Panc1 (cell line): ENCODE data around the gene FOSL2. TPM values are rescaled to one million over a fixed set of nuclear protein-coding genes. Genes with fewer than 3 reads are reported as not detected.

Experiments
- ATAC-seq: fragments of 200-7000 bp; cut with Tn5 transposase; 2 replicates; pipeline ENCODE4 v1.9.1; 2020; ENCODE audit warnings: mild to moderate bottlenecking, moderate library complexity
- BruUV-seq: library from RNA; stranded (reverse); fragments of 400-500 nt; replicated peaks from 2 replicates; lab custom pipeline; 2021; lab: Mats Ljungman, UMichigan
- CTCF ChIA-PET: fragments of 300-600 bp; sonication (Branson Sonifier 250); formaldehyde crosslinking; loops from one replicate; lab custom pipeline; 2022; ENCODE audit warnings: antibody characterized with exemption; lab: Charles Lee
- POLR2A ChIA-PET: fragments of 300-600 bp; sonication (Branson Sonifier 250); formaldehyde crosslinking; loops from one replicate; lab custom pipeline; 2022; ENCODE audit warnings: antibody characterized with exemption; lab: Charles Lee
- DNase-seq: peaks from one replicate; pipeline ENCODE4 v3.0.0-alpha.2; 2010; ENCODE audit warnings: low read depth, low spot score
- H3K27ac ChIP-seq: 2 replicates; pipeline ENCODE4 v1.5.1; 2011; ENCODE audit warnings: mild to moderate bottlenecking, low read length, inconsistent platforms
- H3K27me3 ChIP-seq: fragments of 200-500 bp; sonication (Bioruptor generic); 2 replicates; pipeline ENCODE4 v1.6.0; 2014; ENCODE audit warnings: low read length, inconsistent platforms; ENCODE audit not compliant: control insufficient read depth, insufficient read depth
- H3K36me3 ChIP-seq: fragments of 200-500 bp; sonication (Bioruptor generic); 2 replicates; pipeline ENCODE4 v1.5.1; 2014; ENCODE audit warnings: inconsistent platforms, mild to moderate bottlenecking, low read length, moderate library complexity; ENCODE audit not compliant: control insufficient read depth, insufficient read depth
- H3K4me1 ChIP-seq: 2 replicates; pipeline ENCODE4 v1.5.1; 2011; ENCODE audit warnings: inconsistent platforms, mild to moderate bottlenecking, low read length, moderate library complexity; ENCODE audit not compliant: control insufficient read depth, insufficient read depth
- H3K4me3 ChIP-seq, 2 experiments: 2 replicates each; pipeline ENCODE4 v1.5.1; 2011 to 2012; ENCODE audit warnings: low read depth in 2 of 2, low read length in 2 of 2, mild to moderate bottlenecking in 2 of 2, inconsistent platforms in 1 of 2, moderate library complexity in 1 of 2
- H3K9me3 ChIP-seq: fragments of 200-500 bp; sonication (Bioruptor generic); 2 replicates; pipeline ENCODE4 v1.5.1; 2014; ENCODE audit warnings: low read depth, mild to moderate bottlenecking, inconsistent platforms, low read length, moderate library complexity; ENCODE audit not compliant: control insufficient read depth, insufficient read depth
- POLR2AphosphoS5 ChIP-seq: IDR thresholded peaks from 2 replicates; pipeline ENCODE4 v1.6.1; 2012; ENCODE audit warnings: mild to moderate bottlenecking, low read depth, low read length, moderate library complexity
- REST ChIP-seq, 2 experiments: IDR thresholded peaks; 2 replicates each; pipeline ENCODE4 v1.6.1; 2011 to 2012; ENCODE audit warnings: low read depth in 2 of 2, control low read depth in 1 of 2, low read length in 1 of 2, mild to moderate bottlenecking in 1 of 2, moderate library complexity in 1 of 2; ENCODE audit not compliant: insufficient read depth in 1 of 2
- SIN3A ChIP-seq: IDR thresholded peaks from 2 replicates; pipeline ENCODE4 v1.6.1; 2012; ENCODE audit warnings: low read depth, mild to moderate bottlenecking, low read length, moderate library complexity, borderline replicate concordance; ENCODE audit not compliant: insufficient read depth
- TCF7L2 ChIP-seq: IDR thresholded peaks from 2 replicates; pipeline ENCODE4 v1.6.1; 2011; ENCODE audit warnings: mild to moderate bottlenecking, low read depth, low read length, inconsistent platforms
- in situ Hi-C: cut with HindIII; loops from 2 replicates; pipeline ENCODE4 v1.10.0; 2016; ENCODE audit warnings: low sequenced_read_pairs, low pct_unique_long_range_greater_than_20kb
- intact Hi-C: fragments of 100-400 bp; cut with micrococcal nuclease; formaldehyde crosslinking; loops from one replicate; pipeline ENCODE4 v1.10.0; 2022; ENCODE audit not compliant: unreplicated experiment
- total RNA-seq: library from RNA; stranded (reverse); gene quantifications from one replicate; pipeline ENCODE4 v1.2.1, GENCODE V29; 2021; ENCODE audit not compliant: unreplicated experiment
- TF ChIP-seq, protein P1 (sequence below): fragments of 450-650 bp; IDR thresholded peaks from 2 replicates; pipeline ENCODE4 v1.5.1; 2017; ENCODE audit warnings: mild to moderate bottlenecking

FOSL2 gene
- total RNA-seq, 1 experiment from 2014 or later = 29.0 TPM

GRCh38 chr2:28419003-28419402 is 26.3 kb downstream of the FOSL2 start:
- Histone ChIP-seq H3K27me3 (no peaks in the 10 kb centered on the region), H3K36me3 (no peaks in the 10 kb centered on the region), H3K9me3 (no peaks in the 10 kb centered on the region), H3K4me1 (no peaks in the 10 kb centered on the region), H3K4me3 (no peak overlapping the region), H3K27ac (no peak overlapping the region)
- BruUV-seq = no TSS peak
- CTCF ChIA-PET = no interaction called here
- ATAC-seq (no peak), DNase-seq (no peak)
- in situ Hi-C loops (no loop called here), intact Hi-C loops (no loop called here)
- POLR2A ChIA-PET = interaction anchor here (0.5 kb wide), 1 partner anchor 24 kb away, joined by 5 read pairs; no protein-coding TSS in a partner anchor
- TF ChIP-seq POLR2AphosphoS5 = no peak
- no peak for TF ChIP-seq SIN3A
- TF ChIP-seq REST (IDR thresholded peaks at IDR 0.05; ENCODE audit: insufficient read depth in 1 of 2, low read depth in 2 of 2, low read length in 1 of 2) = no peak
- TF ChIP-seq, protein P1, sequence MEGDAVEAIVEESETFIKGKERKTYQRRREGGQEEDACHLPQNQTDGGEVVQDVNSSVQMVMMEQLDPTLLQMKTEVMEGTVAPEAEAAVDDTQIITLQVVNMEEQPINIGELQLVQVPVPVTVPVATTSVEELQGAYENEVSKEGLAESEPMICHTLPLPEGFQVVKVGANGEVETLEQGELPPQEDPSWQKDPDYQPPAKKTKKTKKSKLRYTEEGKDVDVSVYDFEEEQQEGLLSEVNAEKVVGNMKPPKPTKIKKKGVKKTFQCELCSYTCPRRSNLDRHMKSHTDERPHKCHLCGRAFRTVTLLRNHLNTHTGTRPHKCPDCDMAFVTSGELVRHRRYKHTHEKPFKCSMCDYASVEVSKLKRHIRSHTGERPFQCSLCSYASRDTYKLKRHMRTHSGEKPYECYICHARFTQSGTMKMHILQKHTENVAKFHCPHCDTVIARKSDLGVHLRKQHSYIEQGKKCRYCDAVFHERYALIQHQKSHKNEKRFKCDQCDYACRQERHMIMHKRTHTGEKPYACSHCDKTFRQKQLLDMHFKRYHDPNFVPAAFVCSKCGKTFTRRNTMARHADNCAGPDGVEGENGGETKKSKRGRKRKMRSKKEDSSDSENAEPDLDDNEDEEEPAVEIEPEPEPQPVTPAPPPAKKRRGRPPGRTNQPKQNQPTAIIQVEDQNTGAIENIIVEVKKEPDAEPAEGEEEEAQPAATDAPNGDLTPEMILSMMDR = no peak
- no peak for TF ChIP-seq TCF7L2

DNA sequence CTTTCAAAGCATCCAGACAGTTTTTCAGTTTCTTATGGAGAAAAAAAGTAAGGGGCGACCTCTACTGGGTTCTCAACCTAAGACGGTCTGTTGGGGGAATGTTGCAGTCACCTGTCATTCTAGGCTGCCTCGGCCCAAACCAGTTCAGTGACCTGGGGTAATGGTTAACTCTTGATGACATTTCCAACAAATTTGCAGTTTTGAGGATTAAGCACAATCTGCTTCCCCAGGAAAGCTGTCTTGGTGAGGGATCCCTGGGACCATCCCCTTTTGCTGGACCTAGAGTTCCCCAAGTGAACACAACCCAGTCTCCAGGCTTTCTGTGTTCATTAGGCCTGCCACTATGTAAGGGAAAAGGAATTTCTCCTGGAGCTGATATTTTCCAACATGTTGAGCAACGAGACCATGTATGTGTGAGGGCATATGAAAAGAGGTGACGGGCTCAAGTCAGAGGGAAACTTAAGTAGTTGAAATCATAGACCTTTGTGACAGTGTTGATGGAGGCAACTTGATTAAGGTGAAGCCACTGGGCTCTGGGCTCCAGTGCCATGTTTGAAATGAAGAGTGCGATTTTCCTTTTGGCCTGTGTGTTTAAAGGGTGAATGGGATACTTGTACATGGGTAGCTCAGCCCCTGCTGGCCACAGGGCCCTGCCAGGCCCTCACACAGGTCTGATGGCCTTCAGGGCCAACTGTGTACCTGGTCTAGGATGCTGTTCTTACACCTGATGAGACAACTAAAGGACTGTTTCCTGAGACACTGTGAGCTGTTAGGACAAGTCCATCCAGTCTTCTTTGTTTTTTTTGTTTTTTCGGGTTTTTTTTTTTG is 27.0 kb downstream of the FOSL2 start:
- Histone ChIP-seq H3K36me3 (no peaks in the 10 kb centered on the region), H3K9me3 (no peaks in the 10 kb centered on the region), H3K27me3 (no peaks in the 10 kb centered on the region), H3K4me3 (no peak overlapping the region), H3K4me1 (no peaks in the 10 kb centered on the region), H3K27ac (no peak overlapping the region)
- TF ChIP-seq POLR2AphosphoS5 (no peak), SIN3A (no peak), TCF7L2 (no peak), REST (IDR thresholded peaks at IDR 0.05; ENCODE audit: insufficient read depth in 1 of 2, low read depth in 2 of 2, low read length in 1 of 2) (no peak)
- TF ChIP-seq, protein P1 = no peak; the same call in 1 of the 2 replicates
- no TSS peak for BruUV-seq
- intact Hi-C loops = no loop called here
- ChIA-PET POLR2A (interaction anchor here (0.5 kb wide), 1 partner anchor 23 kb away, joined by 5 read pairs; no protein-coding TSS in a partner anchor), CTCF (no interaction called here)
- no peak for DNase-seq
- ATAC-seq = no peak
- in situ Hi-C loops = no loop called here
